ENCODE results near the gene MISP3. TPM values are rescaled to one million over a fixed set of nuclear protein-coding genes. Genes with fewer than 3 reads are reported as not detected.

The MISP3 gene
- total RNA-seq, 1 donor from 2014 or later = 6.7 TPM

DNA sequence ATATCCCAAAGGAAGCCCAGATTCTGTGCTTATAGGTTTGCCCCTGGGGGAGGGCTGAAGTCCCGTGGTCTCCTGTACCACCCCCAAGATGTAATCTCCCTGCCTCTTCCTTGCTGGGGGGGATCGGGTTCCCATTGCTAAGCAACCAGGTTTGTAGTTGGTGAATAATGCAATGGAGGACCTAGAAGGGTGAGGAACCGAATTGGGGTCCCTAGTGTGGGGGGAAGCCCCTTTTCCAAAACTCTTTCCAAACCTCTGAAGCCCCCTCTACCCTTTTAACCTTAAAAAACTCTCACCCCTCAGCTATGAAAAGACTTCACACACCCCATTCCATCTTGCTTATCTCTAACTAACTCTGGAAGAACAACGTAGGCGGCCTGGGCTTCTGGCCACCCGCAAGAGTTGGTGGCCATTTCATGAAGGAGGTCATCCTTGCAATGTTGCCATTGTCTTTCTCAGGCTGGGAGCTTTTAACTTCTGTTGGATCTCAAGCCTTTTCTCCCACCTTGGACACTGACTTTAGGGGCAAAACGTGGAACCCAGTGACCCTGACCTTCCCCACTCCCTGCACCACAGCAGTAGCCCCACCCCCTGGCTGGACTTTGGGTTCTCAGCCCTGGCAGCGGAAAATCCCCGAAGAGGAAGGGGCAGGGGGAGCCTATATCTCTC lies 11.4 kb upstream of the MISP3 start:
- TF ChIP-seq, protein P1, sequence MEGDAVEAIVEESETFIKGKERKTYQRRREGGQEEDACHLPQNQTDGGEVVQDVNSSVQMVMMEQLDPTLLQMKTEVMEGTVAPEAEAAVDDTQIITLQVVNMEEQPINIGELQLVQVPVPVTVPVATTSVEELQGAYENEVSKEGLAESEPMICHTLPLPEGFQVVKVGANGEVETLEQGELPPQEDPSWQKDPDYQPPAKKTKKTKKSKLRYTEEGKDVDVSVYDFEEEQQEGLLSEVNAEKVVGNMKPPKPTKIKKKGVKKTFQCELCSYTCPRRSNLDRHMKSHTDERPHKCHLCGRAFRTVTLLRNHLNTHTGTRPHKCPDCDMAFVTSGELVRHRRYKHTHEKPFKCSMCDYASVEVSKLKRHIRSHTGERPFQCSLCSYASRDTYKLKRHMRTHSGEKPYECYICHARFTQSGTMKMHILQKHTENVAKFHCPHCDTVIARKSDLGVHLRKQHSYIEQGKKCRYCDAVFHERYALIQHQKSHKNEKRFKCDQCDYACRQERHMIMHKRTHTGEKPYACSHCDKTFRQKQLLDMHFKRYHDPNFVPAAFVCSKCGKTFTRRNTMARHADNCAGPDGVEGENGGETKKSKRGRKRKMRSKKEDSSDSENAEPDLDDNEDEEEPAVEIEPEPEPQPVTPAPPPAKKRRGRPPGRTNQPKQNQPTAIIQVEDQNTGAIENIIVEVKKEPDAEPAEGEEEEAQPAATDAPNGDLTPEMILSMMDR (IDR thresholded peaks at IDR 0.05) = no peak
- H3K27ac ChIP-seq = peak overlapping the region; percentile 3
- no peak for DNase-seq

DNA sequence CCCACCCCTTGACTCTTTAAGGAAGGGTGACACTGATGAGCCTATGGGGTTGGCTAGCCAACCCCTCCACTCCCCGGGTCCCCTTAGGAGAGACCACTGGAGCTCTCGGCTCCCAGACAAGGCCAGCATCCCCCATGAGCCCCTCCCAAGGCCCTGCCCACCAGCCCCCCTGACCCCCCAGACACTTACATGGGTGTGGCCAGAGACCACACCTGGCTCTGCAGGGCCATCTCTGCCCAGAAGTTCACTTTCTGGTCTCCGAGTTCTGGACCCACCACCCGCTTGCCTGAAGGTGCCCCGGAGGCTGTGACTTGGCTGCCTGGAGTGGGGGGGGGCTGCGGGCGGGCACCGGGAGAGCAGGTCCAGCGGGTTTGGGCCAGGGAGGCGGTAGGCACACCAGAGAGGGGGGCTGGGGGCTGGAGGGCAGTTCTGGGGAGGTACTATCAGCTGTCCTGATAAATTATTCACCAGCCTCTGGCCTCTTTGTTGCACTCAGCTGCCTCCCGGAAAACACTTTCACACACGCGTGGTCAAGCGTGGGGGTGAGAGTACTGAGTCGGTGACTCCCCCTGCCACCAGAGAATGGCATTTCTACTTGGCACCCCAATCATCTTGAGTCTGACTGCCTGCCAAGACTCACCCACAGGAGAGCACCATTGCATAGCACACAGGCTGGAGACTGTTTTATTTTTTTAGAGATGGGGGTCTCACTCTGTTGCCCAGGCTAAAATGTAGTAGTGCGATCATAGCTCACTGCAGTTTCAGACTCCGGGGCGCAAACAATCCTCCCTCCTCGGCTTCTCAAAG lies 10.6 kb upstream of the MISP3 start, which contains the start of gene PALM3:
PALM3 (minus strand) TSS at position 326 of the 807 bp plus-strand sequence; CDS start at position 230, 96 bp downstream.
- Histone ChIP-seq H3K27ac (peak within 1 kb of the TSS; percentile 24), H3K27me3 (peaks cover 16% of the 10 kb centered on the region), H3K9me3 (no peaks in the 10 kb centered on the region), H3K4me3 (peak within 1 kb of the TSS; percentile 28), H3K4me1 (no peaks in the 10 kb centered on the region), H3K36me3 (no peaks in the 10 kb centered on the region)
- peak; percentile 89 for ATAC-seq
- DNase-seq = peak; percentile 90
- intact Hi-C loops (cut with DNase I) = no loop called here
- TF ChIP-seq, protein P1 (IDR thresholded peaks at IDR 0.05) = no peak

More for the DNA sequence above, 11.4 kb upstream of the MISP3 start:
- no peaks in the 10 kb centered on the region for H3K36me3 ChIP-seq
- peaks cover 16% of the 10 kb centered on the region for H3K27me3 ChIP-seq
- no peaks in the 10 kb centered on the region for H3K9me3 ChIP-seq
- peak; percentile 18 for ATAC-seq
- H3K4me3 ChIP-seq = peak overlapping the region; percentile 28
- no peaks in the 10 kb centered on the region for H3K4me1 ChIP-seq
- intact Hi-C loops (cut with DNase I) = no loop called here

DNA sequence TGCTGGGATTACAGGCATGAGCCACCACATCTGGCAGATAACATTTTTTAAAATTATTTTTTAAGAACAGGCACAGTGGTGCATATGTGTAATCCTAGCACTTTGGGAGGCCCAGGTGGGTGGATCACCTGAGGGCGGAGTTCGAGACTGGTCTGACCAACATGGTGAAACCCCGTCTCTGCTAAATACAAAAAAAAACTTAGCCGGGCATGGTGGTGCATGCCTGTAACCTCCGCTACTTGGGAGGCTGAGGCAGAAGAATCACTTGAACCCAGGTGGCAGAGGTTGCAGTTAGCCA lies 10.1 kb upstream of the MISP3 start:
- Histone ChIP-seq H3K27me3 (peaks cover 16% of the 10 kb centered on the region), H3K27ac (peak overlapping the region; percentile 24), H3K36me3 (no peaks in the 10 kb centered on the region), H3K4me3 (no peak overlapping the region), H3K9me3 (no peaks in the 10 kb centered on the region), H3K4me1 (no peaks in the 10 kb centered on the region)
- intact Hi-C loops (cut with DNase I) = no loop called here
- no peak for ATAC-seq
- TF ChIP-seq, protein P1 (IDR thresholded peaks at IDR 0.05) = no peak
- no peak for DNase-seq

DNA sequence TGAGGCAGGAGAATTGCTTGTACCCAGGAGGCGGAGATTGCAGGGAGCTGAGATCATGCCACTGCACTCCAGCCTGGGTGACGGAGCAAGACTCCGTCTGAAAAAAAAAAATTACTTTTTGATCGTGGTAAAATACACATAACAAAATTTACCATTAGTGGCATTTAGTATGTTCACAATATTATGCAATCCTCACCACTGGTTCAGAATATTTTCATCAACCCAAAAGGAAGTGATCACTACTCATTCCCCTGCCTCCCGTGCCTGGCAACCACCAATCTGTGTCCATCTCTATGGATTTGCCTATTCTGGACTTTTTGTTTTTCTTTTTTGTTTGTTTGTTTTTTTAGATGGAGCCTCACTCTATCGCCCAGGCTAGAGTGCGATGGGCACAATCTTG lies 9.5 kb upstream of the MISP3 start:
- DNase-seq (no peak), ATAC-seq (no peak)
- H3K4me1 ChIP-seq = no peaks in the 10 kb centered on the region
- TF ChIP-seq, protein P1 (IDR thresholded peaks at IDR 0.05) = no peak
- H3K4me3 ChIP-seq = no peak overlapping the region
- H3K9me3 ChIP-seq = no peaks in the 10 kb centered on the region
- H3K27ac ChIP-seq = no peak overlapping the region
- H3K27me3 ChIP-seq = peaks cover 16% of the 10 kb centered on the region
- intact Hi-C loops (cut with DNase I) = no loop called here
- H3K36me3 ChIP-seq = no peaks in the 10 kb centered on the region

DNA sequence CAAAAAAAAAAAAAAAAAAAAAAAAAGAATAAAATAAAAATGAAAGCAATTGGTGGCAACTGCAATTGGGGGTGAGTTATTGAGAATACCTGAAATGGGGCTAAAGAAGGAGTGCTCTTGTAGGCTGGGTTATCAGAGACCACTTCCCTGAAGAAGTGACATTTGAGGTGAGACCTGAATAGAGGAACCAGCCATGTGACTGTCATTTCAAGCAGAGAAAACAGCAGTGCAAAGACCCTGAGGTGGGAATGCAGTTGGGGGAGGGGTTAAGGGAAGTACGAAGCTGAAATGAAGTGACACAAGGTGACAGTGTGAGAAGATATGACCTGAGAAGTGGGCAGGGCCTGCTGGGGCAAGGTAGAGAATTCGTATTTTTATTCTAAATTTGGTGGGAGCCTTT lies 6.5 kb upstream of the MISP3 start:
- intact Hi-C loops (cut with DNase I) = no loop called here
- Histone ChIP-seq H3K4me3 (no peak overlapping the region), H3K9me3 (no peaks in the 10 kb centered on the region), H3K36me3 (no peaks in the 10 kb centered on the region), H3K27me3 (no peaks in the 10 kb centered on the region), H3K27ac (no peak overlapping the region), H3K4me1 (no peaks in the 10 kb centered on the region)
- TF ChIP-seq, protein P1 (IDR thresholded peaks at IDR 0.05) = no peak
- ATAC-seq (no peak), DNase-seq (no peak)

All from upper lobe of right lung (tissue), 1 donor.